GM19324 (cell line): Measurements from ENCODE around the gene TXLNG.
"Not testable (repeated sequence)": the region's sequence is repeated elsewhere in the genome, so short reads cannot be mapped to it uniquely, and the experiment has no call there.

Experiments
- ATAC-seq: cut with Tn5 transposase; IDR thresholded peaks from one replicate; pipeline ENCODE4 v1.9.1; 2021; ENCODE audit warnings: mild to moderate bottlenecking, moderate library complexity; ENCODE audit not compliant: unreplicated experiment, low FRiP score

Gene TXLNG

GRCh38 chrX:16836371-16836770 is 50.1 kb downstream of the TXLNG start:
- no peak for ATAC-seq

GRCh38 chrX:16838202-16839066 is 52.2 kb downstream of the TXLNG start:
- ATAC-seq = no peak

GRCh38 chrX:16839219-16839851 is 53.1 kb downstream of the TXLNG start:
- no peak for ATAC-seq

- no peak for ATAC-seq
Measured at GRCh38 chrX:16839852-16840460, 53.7 kb downstream of the TXLNG start.

- ATAC-seq = no peak
Measured at GRCh38 chrX:16842684-16843083, 56.4 kb downstream of the TXLNG start.

- no peak for ATAC-seq
Measured at GRCh38 chrX:16843208-16843909, 57.1 kb downstream of the TXLNG start.

- ATAC-seq = no peak
Measured at GRCh38 chrX:16845686-16846085, 59.4 kb downstream of the TXLNG start.

- ATAC-seq = no peak
Measured at GRCh38 chrX:16848541-16848940, 62.3 kb downstream of the TXLNG start.

- ATAC-seq = no peak
Measured at GRCh38 chrX:16851421-16851820, 65.2 kb downstream of the TXLNG start.

- no peak for ATAC-seq
Measured at GRCh38 chrX:16851827-16852226, 65.6 kb downstream of the TXLNG start.

- no peak for ATAC-seq
Measured at GRCh38 chrX:16852617-16853179, 66.4 kb downstream of the TXLNG start.

- no peak for ATAC-seq
Measured at GRCh38 chrX:16853537-16853936, 67.3 kb downstream of the TXLNG start.

- no peak for ATAC-seq
Measured at GRCh38 chrX:16855363-16856075, 69.3 kb downstream of the TXLNG start.

GRCh38 chrX:16856076-16856404 is 69.8 kb downstream of the TXLNG start:
- ATAC-seq = not testable (repeated sequence)

- no peak for ATAC-seq
Measured at GRCh38 chrX:16856744-16857143, 70.5 kb downstream of the TXLNG start.

- ATAC-seq = no peak
Measured at GRCh38 chrX:16862829-16863228, 76.6 kb downstream of the TXLNG start.

- no peak for ATAC-seq
Measured at GRCh38 chrX:16867947-16868346, 81.7 kb downstream of the TXLNG start.

- ATAC-seq = no peak
Measured at GRCh38 chrX:16868920-16869319, 82.7 kb downstream of the TXLNG start.

GRCh38 chrX:16869393-16870094 is 83.3 kb downstream of the TXLNG start:
- peak; percentile 52 for ATAC-seq
